Astrocyte (in vitro differentiated cells and primary cell): ENCODE results near the gene BICD1.

Source experiments
- EZH2 ChIP-seq: IDR thresholded peaks from 2 replicates; pipeline ENCODE4 v1.6.1; 2012; ENCODE audit warnings: mild to moderate bottlenecking, low read length, inconsistent platforms; ENCODE audit not compliant: insufficient read depth
- TF ChIP-seq, protein P1 (sequence below): IDR thresholded peaks from 2 replicates; pipeline ENCODE4 v1.5.1; 2011; ENCODE audit warnings: low read depth, mild to moderate bottlenecking, inconsistent platforms, low read length, moderate library complexity; ENCODE audit not compliant: insufficient read depth

DNA sequence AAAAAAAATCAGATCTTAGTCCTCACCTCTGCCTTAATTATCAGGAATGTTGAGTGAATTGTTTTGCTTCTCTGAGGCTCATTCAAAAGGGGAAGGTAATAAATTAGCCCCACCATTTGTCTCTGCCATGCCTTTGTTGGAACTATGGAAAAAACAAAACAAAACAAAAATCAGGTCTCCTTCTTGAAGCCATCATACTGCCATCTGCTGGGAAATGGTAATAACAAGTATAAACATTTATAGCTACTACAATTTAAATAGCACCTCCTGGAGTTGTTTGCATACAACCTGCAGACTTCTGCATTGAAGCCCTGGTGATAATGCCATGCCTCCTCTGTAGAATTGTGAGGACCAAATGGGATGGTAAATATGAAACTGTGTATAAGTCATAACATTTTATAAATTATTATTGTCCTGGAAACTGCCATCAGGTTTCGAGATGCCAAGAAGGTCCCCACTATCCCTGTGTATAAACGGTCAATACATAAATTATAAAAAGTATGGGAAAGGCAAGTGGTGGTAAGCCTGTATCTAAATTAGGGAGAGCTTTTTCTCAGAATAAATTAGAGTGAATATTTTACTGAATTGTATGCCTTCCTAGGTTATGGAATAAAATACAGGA lies 205.5 kb downstream of the BICD1 start:
- TF ChIP-seq, protein P1, sequence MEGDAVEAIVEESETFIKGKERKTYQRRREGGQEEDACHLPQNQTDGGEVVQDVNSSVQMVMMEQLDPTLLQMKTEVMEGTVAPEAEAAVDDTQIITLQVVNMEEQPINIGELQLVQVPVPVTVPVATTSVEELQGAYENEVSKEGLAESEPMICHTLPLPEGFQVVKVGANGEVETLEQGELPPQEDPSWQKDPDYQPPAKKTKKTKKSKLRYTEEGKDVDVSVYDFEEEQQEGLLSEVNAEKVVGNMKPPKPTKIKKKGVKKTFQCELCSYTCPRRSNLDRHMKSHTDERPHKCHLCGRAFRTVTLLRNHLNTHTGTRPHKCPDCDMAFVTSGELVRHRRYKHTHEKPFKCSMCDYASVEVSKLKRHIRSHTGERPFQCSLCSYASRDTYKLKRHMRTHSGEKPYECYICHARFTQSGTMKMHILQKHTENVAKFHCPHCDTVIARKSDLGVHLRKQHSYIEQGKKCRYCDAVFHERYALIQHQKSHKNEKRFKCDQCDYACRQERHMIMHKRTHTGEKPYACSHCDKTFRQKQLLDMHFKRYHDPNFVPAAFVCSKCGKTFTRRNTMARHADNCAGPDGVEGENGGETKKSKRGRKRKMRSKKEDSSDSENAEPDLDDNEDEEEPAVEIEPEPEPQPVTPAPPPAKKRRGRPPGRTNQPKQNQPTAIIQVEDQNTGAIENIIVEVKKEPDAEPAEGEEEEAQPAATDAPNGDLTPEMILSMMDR, result peak; percentile 71
- no peak for TF ChIP-seq EZH2
